Activated B cell treated with CpG ODN at 0.5 μM for 24 hours (primary cell): ENCODE measurements around the gene CHRND. TPM values are rescaled to one million over a fixed set of nuclear protein-coding genes. Genes with fewer than 3 reads are reported as not detected.

Experiments used
- ATAC-seq: fragments of 200-7000 bp; cut with Tn5 transposase; one replicate; pipeline ENCODE4 v1.10.0; 2021; ENCODE audit warnings: low read depth, mild to moderate bottlenecking, moderate library complexity
- CTCF ChIA-PET: fragments of 350-600 bp; sonication (Branson Sonifier 250); formaldehyde crosslinking; loops from one replicate; lab custom pipeline; 2021; ENCODE audit warnings: antibody characterized with exemption; lab: Charles Lee
- POLR2A ChIA-PET: fragments of 350-600 bp; sonication (Branson Sonifier 250); formaldehyde crosslinking; loops from one replicate; lab custom pipeline; 2021; ENCODE audit warnings: antibody characterized with exemption; lab: Charles Lee
- DNase-seq: peaks from one replicate; pipeline ENCODE4 v3.0.0; 2022
- H3K27ac Mint-ChIP-seq: one replicate; pipeline ENCODE4 v1.8.0; 2020; ENCODE audit warnings: mixed read lengths
- H3K27me3 Mint-ChIP-seq: one replicate; pipeline ENCODE4 v1.8.0; 2021; ENCODE audit warnings: mixed read lengths
- H3K36me3 Mint-ChIP-seq: one replicate; pipeline ENCODE4 v1.8.0; 2021; ENCODE audit warnings: low read depth, mixed read lengths
- H3K4me1 Mint-ChIP-seq: one replicate; pipeline ENCODE4 v1.8.0; 2021; ENCODE audit warnings: mixed read lengths
- H3K4me3 Mint-ChIP-seq: one replicate; pipeline ENCODE4 v1.8.0; 2020; ENCODE audit warnings: mild to moderate bottlenecking, mixed read lengths
- H3K9me3 Mint-ChIP-seq: one replicate; pipeline ENCODE4 v1.8.0; 2020; ENCODE audit warnings: mixed read lengths
- intact Hi-C: fragments of 100-400 bp; cut with micrococcal nuclease; formaldehyde crosslinking; loops from one replicate; pipeline ENCODE4 v1.15.1; 2024
- total RNA-seq: library from RNA; stranded (reverse); gene quantifications from 2 replicates; pipeline ENCODE4 v1.2.3, GENCODE V29; 2022
- TF ChIP-seq, protein P1 (sequence below): fragments of 200-600 bp; IDR thresholded peaks from one replicate; pipeline ENCODE4 v1.8.0; 2022; ENCODE audit warnings: antibody characterized with exemption, mild to moderate bottlenecking

The CHRND gene
- total RNA-seq, 1 donor from 2014 or later = not detected

- Mint-ChIP-seq H3K27ac (no peak overlapping the region), H3K27me3 (no peaks in the 10 kb centered on the region), H3K36me3 (peaks cover 16% of the 10 kb centered on the region), H3K9me3 (no peaks in the 10 kb centered on the region), H3K4me3 (no peak overlapping the region), H3K4me1 (peaks cover 25% of the 10 kb centered on the region)
- POLR2A ChIA-PET = no interaction called here
- DNase-seq (no peak), ATAC-seq (no peak)
- intact Hi-C loops = no loop called here
- CTCF ChIA-PET = no interaction called here
- TF ChIP-seq, protein P1, sequence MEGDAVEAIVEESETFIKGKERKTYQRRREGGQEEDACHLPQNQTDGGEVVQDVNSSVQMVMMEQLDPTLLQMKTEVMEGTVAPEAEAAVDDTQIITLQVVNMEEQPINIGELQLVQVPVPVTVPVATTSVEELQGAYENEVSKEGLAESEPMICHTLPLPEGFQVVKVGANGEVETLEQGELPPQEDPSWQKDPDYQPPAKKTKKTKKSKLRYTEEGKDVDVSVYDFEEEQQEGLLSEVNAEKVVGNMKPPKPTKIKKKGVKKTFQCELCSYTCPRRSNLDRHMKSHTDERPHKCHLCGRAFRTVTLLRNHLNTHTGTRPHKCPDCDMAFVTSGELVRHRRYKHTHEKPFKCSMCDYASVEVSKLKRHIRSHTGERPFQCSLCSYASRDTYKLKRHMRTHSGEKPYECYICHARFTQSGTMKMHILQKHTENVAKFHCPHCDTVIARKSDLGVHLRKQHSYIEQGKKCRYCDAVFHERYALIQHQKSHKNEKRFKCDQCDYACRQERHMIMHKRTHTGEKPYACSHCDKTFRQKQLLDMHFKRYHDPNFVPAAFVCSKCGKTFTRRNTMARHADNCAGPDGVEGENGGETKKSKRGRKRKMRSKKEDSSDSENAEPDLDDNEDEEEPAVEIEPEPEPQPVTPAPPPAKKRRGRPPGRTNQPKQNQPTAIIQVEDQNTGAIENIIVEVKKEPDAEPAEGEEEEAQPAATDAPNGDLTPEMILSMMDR = no peak
These were observed 18.1 kb downstream of the CHRND start for GRCh38 chr2:232543928-232544631.

DNA sequence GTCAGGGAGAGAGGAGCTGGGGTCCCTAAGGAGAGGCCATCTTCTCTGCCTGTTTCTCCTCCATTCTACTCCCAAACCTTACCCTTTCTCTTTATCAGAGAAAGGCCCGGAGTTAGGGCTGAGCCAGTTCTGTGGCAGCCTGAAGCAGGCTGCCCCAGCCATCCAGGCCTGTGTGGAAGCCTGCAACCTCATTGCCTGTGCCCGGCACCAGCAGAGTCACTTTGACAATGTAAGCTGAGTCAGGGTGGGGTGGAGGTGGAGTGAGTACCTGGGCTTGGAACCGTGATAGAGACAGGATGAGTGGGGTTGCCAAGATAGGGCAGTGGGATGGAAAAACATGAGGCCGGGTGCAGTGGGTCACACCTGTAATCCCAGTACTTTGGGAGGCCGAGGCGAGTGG, 18.7 kb downstream of the CHRND start:
- TF ChIP-seq, protein P1 = no peak
- H3K36me3 Mint-ChIP-seq = peaks cover 17% of the 10 kb centered on the region
- ATAC-seq = no peak
- CTCF ChIA-PET = no interaction called here
- H3K27me3 Mint-ChIP-seq = no peaks in the 10 kb centered on the region
- DNase-seq = no peak
- intact Hi-C loops = no loop called here
- no peak overlapping the region for H3K4me3 Mint-ChIP-seq
- no peaks in the 10 kb centered on the region for H3K9me3 Mint-ChIP-seq
- no peak overlapping the region for H3K27ac Mint-ChIP-seq
- POLR2A ChIA-PET = no interaction called here
- peaks cover 30% of the 10 kb centered on the region for H3K4me1 Mint-ChIP-seq

GRCh38 chr2:232545511-232546375, 19.8 kb downstream of the CHRND start:
- no peak overlapping the region for H3K4me3 Mint-ChIP-seq
- no peak overlapping the region for H3K27ac Mint-ChIP-seq
- TF ChIP-seq, protein P1 = no peak
- peaks cover 23% of the 10 kb centered on the region for H3K36me3 Mint-ChIP-seq
- ChIA-PET CTCF (interaction anchor here (1.6 kb wide), 1 partner anchor 22 kb away, joined by 4 read pairs; no protein-coding TSS in a partner anchor), POLR2A (no interaction called here)
- H3K9me3 Mint-ChIP-seq = no peaks in the 10 kb centered on the region
- no peak for ATAC-seq
- no peaks in the 10 kb centered on the region for H3K27me3 Mint-ChIP-seq
- intact Hi-C loops = no loop called here
- H3K4me1 Mint-ChIP-seq = peaks cover 31% of the 10 kb centered on the region
- no peak for DNase-seq

DNA sequence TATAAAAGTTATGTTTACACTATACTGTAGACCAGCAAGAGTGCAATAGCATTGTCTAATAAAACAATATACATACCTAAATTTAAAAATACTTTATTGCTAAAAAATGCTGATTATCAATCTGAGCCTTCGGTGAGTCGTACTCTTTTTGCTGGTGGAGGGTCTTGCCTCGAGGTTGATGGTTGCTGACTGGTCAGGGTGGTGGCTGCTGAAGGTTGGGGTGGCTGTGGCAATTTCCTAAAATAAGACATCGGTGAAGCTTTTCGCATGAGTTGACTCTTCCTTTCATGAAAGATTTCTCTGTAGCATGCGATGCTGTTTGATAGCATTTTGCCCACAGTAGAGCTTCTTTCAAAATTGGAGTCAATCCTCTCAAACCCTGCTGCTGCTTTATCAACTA, 22.0 kb downstream of the CHRND start:
- H3K4me3 Mint-ChIP-seq = no peak overlapping the region
- ChIA-PET CTCF (no interaction called here), POLR2A (no interaction called here)
- H3K27ac Mint-ChIP-seq = no peak overlapping the region
- peaks cover 44% of the 10 kb centered on the region for H3K4me1 Mint-ChIP-seq
- H3K9me3 Mint-ChIP-seq = no peaks in the 10 kb centered on the region
- ATAC-seq (no peak), DNase-seq (no peak)
- H3K36me3 Mint-ChIP-seq = peaks cover 37% of the 10 kb centered on the region
- TF ChIP-seq, protein P1 = no peak
- intact Hi-C loops = no loop called here
- H3K27me3 Mint-ChIP-seq = no peaks in the 10 kb centered on the region
